Thoracic aorta (tissue), 2 donors: ENCODE results near the gene DAP. TPM values are rescaled to one million over a fixed set of nuclear protein-coding genes. Genes with fewer than 3 reads are reported as not detected.
"Not testable (repeated sequence)": the region's sequence is repeated elsewhere in the genome, so short reads cannot be mapped to it uniquely, and the experiment has no call there.

Experiments used
- ATAC-seq: fragments of 150-250 bp; one replicate; pipeline ENCODE4 v1.8.0; 2017; ENCODE audit warnings: low read depth; ENCODE audit not compliant: insufficient number of reproducible peaks, low FRiP score
- DNase-seq: peaks from one replicate; pipeline ENCODE4 v3.0.0-alpha.2; 2020; ENCODE audit warnings: low spot score
- H3K27ac ChIP-seq, 2 donors: fragments of 200-600 bp; sonication (generic); 1 replicate in 1 of 2; 2 replicates in 1 of 2; pipeline ENCODE4 v1.5.1; 2016; ENCODE audit warnings: mild to moderate bottlenecking in 2 of 2, moderate library complexity in 2 of 2
- H3K27me3 ChIP-seq: fragments of 200-600 bp; sonication (generic); replicated peaks from 2 replicates; pipeline ENCODE4 v1.6.0; 2016; ENCODE audit warnings: mild to moderate bottlenecking; ENCODE audit not compliant: insufficient read depth
- H3K36me3 ChIP-seq: fragments of 200-600 bp; sonication (generic); one replicate; pipeline ENCODE4 v1.5.1; 2016
- H3K4me1 ChIP-seq, 2 donors: fragments of 200-600 bp; sonication (generic); 1 replicate in 1 of 2; 2 replicates in 1 of 2; pipeline versions ENCODE4 v1.5.1 to v1.6.0; 2016; ENCODE audit warnings: low read depth in 2 of 2, mild to moderate bottlenecking in 1 of 2; ENCODE audit not compliant: control insufficient read depth in 1 of 2
- H3K4me3 ChIP-seq: fragments of 200-600 bp; sonication (generic); 2 replicates; pipeline ENCODE4 v1.5.1; 2016; ENCODE audit warnings: mild to moderate bottlenecking
- H3K9me3 ChIP-seq: fragments of 200-600 bp; sonication (generic); 2 replicates; pipeline ENCODE4 v1.5.1; 2016
- CTCF ChIP-seq: fragments of 200-600 bp; sonication (generic); IDR thresholded peaks from one replicate; pipeline ENCODE4 v1.5.1; 2019; ENCODE audit warnings: antibody characterized with exemption
- total RNA-seq, 2 donors: library from RNA; depleted of rRNA; stranded (reverse); fragments of >200 nt; gene quantifications; one replicate each; pipeline versions ENCODE4 v1.1.0 to v1.2.3, GENCODE V29; 2016

The DAP gene
- total RNA-seq, 2 donors from 2014 or later: 79.6 to 113 TPM

GRCh38 chr5:10788358-10788757 is 27.3 kb upstream of the DAP start:
- ATAC-seq: no peak
- H3K4me3 ChIP-seq: no peak overlapping the region
- peaks cover 0 to 2% of the 10 kb centered on the region in 2 donors for H3K4me1 ChIP-seq
- no peak overlapping the region for H3K27ac ChIP-seq
- no peak for TF ChIP-seq CTCF
- DNase-seq: no peak
- no peaks in the 10 kb centered on the region for H3K9me3 ChIP-seq
- no peaks in the 10 kb centered on the region for H3K27me3 ChIP-seq
- no peaks in the 10 kb centered on the region for H3K36me3 ChIP-seq

GRCh38 chr5:10786835-10787234 is 25.8 kb upstream of the DAP start:
- H3K27me3 ChIP-seq: no peaks in the 10 kb centered on the region
- ATAC-seq: no peak
- H3K4me1 ChIP-seq: peaks cover 0 to 2% of the 10 kb centered on the region in 2 donors
- H3K27ac ChIP-seq: no peak overlapping the region
- no peak for TF ChIP-seq CTCF
- H3K4me3 ChIP-seq: no peak overlapping the region
- no peaks in the 10 kb centered on the region for H3K9me3 ChIP-seq
- no peak for DNase-seq
- H3K36me3 ChIP-seq: no peaks in the 10 kb centered on the region

- H3K27ac ChIP-seq, ATAC-seq: not testable (repeated sequence)
These were observed 19.2 kb upstream of the DAP start for GRCh38 chr5:10780208-10780607.

GRCh38 chr5:10779592-10779991 is 18.6 kb upstream of the DAP start:
- Histone ChIP-seq H3K27me3 (no peaks in the 10 kb centered on the region), H3K27ac (no peak overlapping the region), H3K36me3 (no peaks in the 10 kb centered on the region), H3K4me1 (no peaks in the 10 kb centered on the region), H3K4me3 (no peak overlapping the region), H3K9me3 (no peaks in the 10 kb centered on the region)
- no peak for DNase-seq
- TF ChIP-seq CTCF: no peak
- no peak for ATAC-seq

More at GRCh38 chr5:10780208-10780607, 19.2 kb upstream of the DAP start:
- not testable (repeated sequence) for H3K36me3 ChIP-seq, H3K9me3 ChIP-seq, DNase-seq, H3K4me3 ChIP-seq, H3K27me3 ChIP-seq, H3K4me1 ChIP-seq

GRCh38 chr5:10778179-10778910 is 17.3 kb upstream of the DAP start:
- no peak for TF ChIP-seq CTCF
- Histone ChIP-seq H3K36me3 (no peaks in the 10 kb centered on the region), H3K9me3 (no peaks in the 10 kb centered on the region), H3K27ac (no peak overlapping the region), H3K4me3 (no peak overlapping the region), H3K27me3 (no peaks in the 10 kb centered on the region), H3K4me1 (no peaks in the 10 kb centered on the region)
- DNase-seq (no peak), ATAC-seq (no peak)

- no peaks in the 10 kb centered on the region for H3K36me3 ChIP-seq
- no peaks in the 10 kb centered on the region for H3K27me3 ChIP-seq
- no peak overlapping the region for H3K27ac ChIP-seq
- no peak for ATAC-seq
- TF ChIP-seq CTCF: no peak
- DNase-seq: no peak
- H3K4me1 ChIP-seq: no peaks in the 10 kb centered on the region
- H3K4me3 ChIP-seq: no peak overlapping the region
- H3K9me3 ChIP-seq: no peaks in the 10 kb centered on the region
These were observed 14.6 kb upstream of the DAP start for GRCh38 chr5:10775646-10776045.
